Neural progenitor cell (in vitro differentiated cells): ENCODE data around the gene FMN1.

Experiments
- CTCF ChIP-seq: fragments of 200-600 bp; sonication (generic); IDR thresholded peaks from 2 replicates; pipeline ENCODE4 v1.5.1; 2017; ENCODE audit warnings: antibody characterized with exemption, mild to moderate bottlenecking
- EZH2 ChIP-seq: fragments of 200-600 bp; sonication (generic); IDR thresholded peaks from 2 replicates; pipeline ENCODE4 v1.6.1; 2017; ENCODE audit warnings: antibody characterized with exemption, mild to moderate bottlenecking, moderate library complexity
- EZH2phosphoT487 ChIP-seq: fragments of 200-600 bp; sonication (generic); IDR thresholded peaks from 2 replicates; pipeline ENCODE4 v1.6.1; 2017; ENCODE audit warnings: antibody characterized with exemption

GRCh38 chr15:32831485-32831884, 363.0 kb downstream of the FMN1 start:
- TF ChIP-seq CTCF, result no peak
- no peak for TF ChIP-seq EZH2
- TF ChIP-seq EZH2phosphoT487, result no peak
